Airway epithelial cell (primary cell): Measurements from ENCODE around the gene CYP27A1. TPM values are rescaled to one million over a fixed set of nuclear protein-coding genes. Genes with fewer than 3 reads are reported as not detected.

Source experiments
- total RNA-seq: library from RNA; depleted of rRNA; stranded (reverse); fragments of >200 nt; gene quantifications from 2 replicates; pipeline ENCODE4 v1.2.3, GENCODE V29; 2015

Gene CYP27A1
- total RNA-seq = 0.37 and 0.56 TPM in 2 replicates

DNA sequence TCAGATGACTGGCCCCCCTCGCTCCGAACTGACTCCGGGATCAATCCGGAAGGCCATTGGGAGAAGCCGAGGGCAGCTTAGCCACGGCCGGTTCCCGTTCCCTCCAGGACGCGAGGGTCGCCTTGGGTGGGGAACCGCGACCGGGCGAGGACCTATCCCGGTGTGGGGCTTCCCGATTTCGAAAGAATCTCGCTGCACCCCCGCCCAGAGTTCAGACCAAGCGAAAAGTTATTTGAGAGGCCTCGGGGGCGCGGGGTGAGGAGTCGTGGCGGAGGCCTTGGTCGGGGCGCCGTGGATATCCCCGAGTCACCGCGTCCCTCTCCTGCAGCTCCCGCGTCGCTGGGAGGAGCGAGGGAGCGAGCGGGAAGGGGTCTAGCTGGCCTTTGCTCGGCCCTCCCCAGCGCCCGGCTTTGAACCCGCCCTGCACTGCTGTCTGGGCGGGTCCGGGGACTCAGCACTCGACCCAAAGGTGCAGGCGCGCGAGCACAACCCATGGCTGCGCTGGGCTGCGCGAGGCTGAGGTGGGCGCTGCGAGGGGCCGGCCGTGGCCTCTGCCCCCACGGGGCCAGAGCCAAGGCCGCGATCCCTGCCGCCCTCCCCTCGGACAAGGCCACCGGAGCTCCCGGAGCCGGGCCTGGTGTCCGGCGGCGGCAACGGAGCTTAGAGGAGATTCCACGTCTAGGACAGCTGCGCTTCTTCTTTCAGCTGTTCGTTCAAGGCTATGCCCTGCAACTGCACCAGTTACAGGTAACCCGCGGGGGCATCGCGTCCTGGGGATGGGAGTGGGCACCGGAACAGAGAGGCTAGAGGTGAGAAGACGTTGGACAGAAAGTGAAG, at the start of gene CYP27A1:
Gene CYP27A1, plus strand, starts transcription at position 457 of the 837 bp plus-strand sequence. Its CDS starts 36 bp downstream, at position 493.

DNA sequence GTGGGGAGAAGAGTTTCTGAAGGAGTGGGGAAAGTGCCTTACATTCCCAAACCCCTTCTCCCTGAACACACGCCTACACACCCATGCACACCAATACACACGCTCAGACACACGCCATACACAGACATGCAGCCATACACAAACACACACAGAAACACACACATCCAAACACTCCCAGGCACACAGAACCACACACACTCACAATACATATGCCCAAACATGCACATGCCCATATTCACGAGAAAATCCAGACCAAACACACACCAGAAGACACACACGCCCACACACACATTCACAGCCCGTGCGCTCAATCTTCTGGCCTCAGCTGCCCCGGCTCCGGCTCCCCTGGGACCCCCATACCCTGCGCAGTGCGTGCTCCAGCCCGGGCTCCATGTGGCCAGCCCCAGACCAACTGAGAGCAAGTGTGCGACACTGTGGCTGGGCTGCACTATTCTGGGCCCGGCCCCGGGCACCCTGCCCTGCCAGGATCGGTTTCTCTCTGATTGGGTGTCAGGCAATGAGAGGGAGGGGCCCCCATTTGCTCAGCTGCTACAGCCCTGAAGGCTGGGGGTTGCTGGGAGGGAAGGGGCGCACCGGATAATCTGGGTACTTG, 49.5 kb downstream of the CYP27A1 start, which contains the start of gene PRKAG3:
Gene PRKAG3, minus strand, starts transcription at position 426 of the 613 bp plus-strand sequence.

DNA sequence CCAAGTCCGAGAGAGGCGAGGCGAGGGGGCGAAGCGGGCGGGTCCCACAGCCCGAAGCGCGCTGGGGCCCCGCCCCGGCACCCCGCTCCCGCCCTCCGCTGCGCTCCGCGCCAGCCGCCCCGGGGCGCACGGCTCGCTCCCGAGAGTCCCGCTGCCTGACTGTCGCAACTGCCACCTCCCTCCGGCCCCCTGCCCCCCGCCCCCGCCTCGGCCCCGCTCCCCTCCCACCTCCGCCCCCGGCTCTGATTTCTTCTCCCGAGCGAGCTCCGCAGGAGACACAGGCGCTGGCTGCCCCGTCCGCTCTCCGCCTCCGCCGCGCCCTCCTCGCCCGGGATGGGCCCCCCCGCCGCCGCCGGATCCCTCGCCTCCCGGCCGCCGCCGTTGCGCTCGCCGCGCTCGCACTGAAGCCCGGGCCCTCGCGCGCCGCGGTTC, 77.6 kb downstream of the CYP27A1 start, which contains the start of gene WNT6:
Gene WNT6, plus strand, starts transcription at position 250 of the 432 bp plus-strand sequence. CDS start 233 bp downstream, outside the sequence.

Other genes with a start within 250 kb of the CYP27A1 start
- gene USP37, start 213.8 kb upstream of the CYP27A1 start, total RNA-seq = 6.0 and 6.3 TPM in 2 replicates
- 50.2 and 58.5 TPM in 2 replicates for gene CNOT9, start 213.3 kb upstream of the CYP27A1 start, total RNA-seq
- 2.6 and 3.1 TPM in 2 replicates for gene PLCD4, start 174.2 kb upstream of the CYP27A1 start, total RNA-seq
- gene ZNF142, start 122.5 kb upstream of the CYP27A1 start, total RNA-seq = 10.6 and 24.2 TPM in 2 replicates
- 37.3 and 45.1 TPM in 2 replicates for gene BCS1L, start 122.5 kb upstream of the CYP27A1 start, total RNA-seq
- gene RNF25, start 110.1 kb upstream of the CYP27A1 start, total RNA-seq = 16.1 and 30.8 TPM in 2 replicates
- gene STK36, start 110.1 kb upstream of the CYP27A1 start, total RNA-seq = 5.3 and 9.9 TPM in 2 replicates
- gene TTLL4, start 71.3 kb upstream of the CYP27A1 start, total RNA-seq = 12.3 and 15.0 TPM in 2 replicates
- gene PRKAG3, start 49.7 kb downstream of the CYP27A1 start, total RNA-seq = not detected in 2 replicates
- gene WNT6, start 77.7 kb downstream of the CYP27A1 start, total RNA-seq = not detected in 2 replicates
- 13.2 and 16.2 TPM in 2 replicates for gene WNT10A, start 98.7 kb downstream of the CYP27A1 start, total RNA-seq
- not detected in 2 replicates for gene CDK5R2, start 177.5 kb downstream of the CYP27A1 start, total RNA-seq
- not detected in 2 replicates for gene FEV, start 203.0 kb downstream of the CYP27A1 start, total RNA-seq
- not detected in 2 replicates for gene CRYBA2, start 211.3 kb downstream of the CYP27A1 start, total RNA-seq